ENCODE results near the gene PRB2. TPM values are rescaled to one million over a fixed set of nuclear protein-coding genes. Genes with fewer than 3 reads are reported as not detected.
"Not testable (repeated sequence)": the region's sequence is repeated elsewhere in the genome, so short reads cannot be mapped to it uniquely, and the experiment has no call there.

PRB2 gene
- total RNA-seq, result not detected
- under 1 TPM in 1 of 2 donors, not detected in 1; 0.17 TPM for polyA plus RNA-seq

DNA sequence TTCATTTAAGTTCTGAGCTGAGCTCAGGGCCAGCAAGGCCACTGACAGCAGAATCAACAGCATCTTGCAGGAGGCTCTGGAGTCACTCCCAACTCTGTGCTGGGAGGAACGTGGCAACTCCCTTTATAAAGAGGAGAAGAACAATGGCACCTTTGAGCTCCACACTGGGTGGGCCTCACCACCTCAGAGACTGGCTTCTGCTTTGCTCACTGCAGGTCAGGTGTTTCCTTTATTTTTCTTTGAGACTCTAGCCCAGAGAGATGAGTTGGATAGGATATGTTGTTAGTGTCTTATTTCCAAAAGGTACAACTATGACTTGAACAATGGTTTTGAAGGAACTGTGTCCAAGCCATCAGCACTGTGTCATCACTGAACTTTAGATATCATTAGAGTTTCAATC, at the start of gene PRB2:
TSS of gene PRB2 (minus strand) at position 101 of the 400 bp plus-strand sequence. CDS start at position 63, 38 bp downstream.
- H3K9me3 Mint-ChIP-seq; H3K27me3 ChIP-seq (ENCODE audit: insufficient read depth, low read length); H3K36me3 Mint-ChIP-seq; H3K4me1 ChIP-seq (ENCODE audit: insufficient read depth, low read length); CTCF ChIA-PET (ENCODE audit: partially characterized antibody); H3K4me3 Mint-ChIP-seq; H3K27ac Mint-ChIP-seq; H3K27ac ChIP-seq (ENCODE audit: low read depth, low read length); DNase-seq; H3K4me3 ChIP-seq (ENCODE audit: low read length in 2 of 2); POLR2A ChIA-PET (ENCODE audit: partially characterized antibody); intact Hi-C loops (cut with micrococcal nuclease); H3K4me1 Mint-ChIP-seq; H3K27me3 Mint-ChIP-seq; H3K9me3 ChIP-seq (ENCODE audit: control insufficient read depth in 1 of 2, low read length in 2 of 2); H3K36me3 ChIP-seq (ENCODE audit: insufficient read depth, low read length): not testable (repeated sequence)

DNA sequence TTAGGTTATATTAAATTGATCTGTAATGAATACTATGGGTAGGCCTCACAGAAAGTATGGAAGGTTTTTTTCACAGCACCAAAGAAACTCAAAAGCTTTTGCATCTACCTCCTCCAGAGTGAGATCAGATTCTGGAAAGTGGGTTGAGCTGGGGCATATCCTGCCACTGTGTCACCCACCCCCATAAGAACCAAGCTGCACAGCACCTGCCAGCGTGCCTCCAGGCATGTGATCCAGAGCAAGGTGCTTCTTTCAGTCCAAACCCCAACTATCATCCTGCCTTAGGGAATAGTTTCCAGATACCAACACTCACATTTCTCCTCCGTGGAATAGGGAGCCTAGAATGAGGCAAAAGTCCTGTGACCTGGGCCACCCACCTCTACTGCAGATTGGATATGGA, 42.6 kb upstream of the PRB2 start:
- POLR2A ChIA-PET (ENCODE audit: partially characterized antibody), result no interaction called here
- Mint-ChIP-seq H3K36me3 (no peaks in the 10 kb centered on the region), H3K27ac (no peak overlapping the region), H3K27me3 (peaks cover 2 to 7% of the 10 kb centered on the region in 2 donors), H3K4me1 (no peaks in the 10 kb centered on the region), H3K9me3 (peaks cover 0 to 4% (median under 1%) of the 10 kb centered on the region in 8 donors), H3K4me3 (no peak overlapping the region)
- Histone ChIP-seq H3K27ac (ENCODE audit: low read depth, low read length) (no peak overlapping the region), H3K27me3 (ENCODE audit: insufficient read depth, low read length) (no peaks in the 10 kb centered on the region), H3K4me3 (ENCODE audit: low read length in 2 of 2) (no peak overlapping the region), H3K36me3 (ENCODE audit: insufficient read depth, low read length) (no peaks in the 10 kb centered on the region), H3K4me1 (ENCODE audit: insufficient read depth, low read length) (no peaks in the 10 kb centered on the region), H3K9me3 (ENCODE audit: control insufficient read depth in 1 of 2, low read length in 2 of 2) (no peaks in the 10 kb centered on the region)
- intact Hi-C loops (cut with micrococcal nuclease), result no loop called here
- no peak for DNase-seq
- CTCF ChIA-PET (ENCODE audit: partially characterized antibody), result interaction anchor here (1.3 kb wide), 1 partner anchor 48 kb away, joined by 5 read pairs; no protein-coding TSS in a partner anchor

DNA sequence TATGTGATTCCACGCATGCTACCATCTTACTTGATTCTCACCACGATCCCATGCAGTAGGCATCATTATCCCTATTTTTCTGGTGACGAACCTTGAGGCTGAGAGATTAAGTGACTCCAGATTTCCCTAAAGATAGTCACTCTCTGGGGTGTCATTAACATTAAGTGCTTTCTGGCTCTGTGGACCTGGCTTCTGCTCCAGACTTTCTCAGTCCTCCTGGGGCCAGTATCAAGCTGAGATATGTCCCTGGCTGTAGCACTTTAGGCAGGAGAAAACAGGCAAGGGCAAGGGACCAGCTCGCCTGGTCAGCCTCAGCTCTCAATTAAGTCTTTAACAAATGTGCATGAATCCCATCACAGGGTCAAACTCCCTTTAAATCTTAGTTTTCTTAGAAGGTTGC, 38.3 kb upstream of the PRB2 start:
- intact Hi-C loops (cut with micrococcal nuclease), result no loop called here
- Histone ChIP-seq H3K27me3 (ENCODE audit: insufficient read depth, low read length) (no peaks in the 10 kb centered on the region), H3K36me3 (ENCODE audit: insufficient read depth, low read length) (no peaks in the 10 kb centered on the region), H3K9me3 (ENCODE audit: control insufficient read depth in 1 of 2, low read length in 2 of 2) (no peaks in the 10 kb centered on the region), H3K4me1 (ENCODE audit: insufficient read depth, low read length) (no peaks in the 10 kb centered on the region), H3K4me3 (ENCODE audit: low read length in 2 of 2) (no peak overlapping the region), H3K27ac (ENCODE audit: low read depth, low read length) (no peak overlapping the region)
- Mint-ChIP-seq H3K9me3 (peaks cover 0 to 4% (median 0%) of the 10 kb centered on the region in 8 donors), H3K27me3 (peaks cover 4 to 15% of the 10 kb centered on the region in 2 donors), H3K27ac (no peak overlapping the region), H3K4me3 (no peak overlapping the region), H3K4me1 (no peaks in the 10 kb centered on the region), H3K36me3 (no peaks in the 10 kb centered on the region)
- no peak for DNase-seq
- ChIA-PET CTCF (ENCODE audit: partially characterized antibody) (interaction anchor here (0.6 kb wide), 1 partner anchor 1206 kb away, joined by 3 read pairs; no protein-coding TSS in a partner anchor), POLR2A (ENCODE audit: partially characterized antibody) (no interaction called here)

DNA sequence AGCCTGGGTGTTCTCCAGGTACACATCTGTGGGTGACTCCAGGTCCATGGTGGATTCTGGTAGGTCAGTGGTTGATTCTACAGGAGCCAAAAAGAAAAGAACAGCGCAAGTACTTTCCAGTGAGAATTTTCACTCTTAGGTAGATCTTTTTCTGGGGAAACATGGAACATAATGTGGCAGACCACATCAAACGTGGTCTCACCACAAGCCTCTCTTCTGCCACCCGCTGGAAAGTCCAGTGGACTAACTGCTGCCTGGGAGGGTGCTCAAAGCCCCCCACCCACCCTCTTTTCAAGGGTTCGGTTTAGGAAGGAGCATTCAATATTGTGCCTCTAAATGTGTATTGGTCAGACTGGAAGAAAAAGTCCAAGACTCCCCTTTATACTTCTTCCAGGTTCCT, 36.1 kb upstream of the PRB2 start:
- no peak overlapping the region for H3K27ac Mint-ChIP-seq
- ChIA-PET CTCF (ENCODE audit: partially characterized antibody) (no interaction called here), POLR2A (ENCODE audit: partially characterized antibody) (no interaction called here)
- H3K4me1 ChIP-seq (ENCODE audit: insufficient read depth, low read length), result no peaks in the 10 kb centered on the region
- H3K36me3 Mint-ChIP-seq, result peaks cover 0 to 2% of the 10 kb centered on the region in 2 donors
- no peak for DNase-seq
- H3K9me3 ChIP-seq (ENCODE audit: control insufficient read depth in 1 of 2, low read length in 2 of 2), result no peaks in the 10 kb centered on the region
- H3K4me3 ChIP-seq (ENCODE audit: low read length in 2 of 2), result no peak overlapping the region
- H3K36me3 ChIP-seq (ENCODE audit: insufficient read depth, low read length), result no peaks in the 10 kb centered on the region
- intact Hi-C loops (cut with micrococcal nuclease), result no loop called here
- H3K9me3 Mint-ChIP-seq, result peaks cover 0 to 2% (median 0%) of the 10 kb centered on the region in 8 donors
- peaks cover 2 to 17% of the 10 kb centered on the region in 2 donors for H3K27me3 Mint-ChIP-seq
- H3K4me3 Mint-ChIP-seq, result no peak overlapping the region
- H3K27me3 ChIP-seq (ENCODE audit: insufficient read depth, low read length), result no peaks in the 10 kb centered on the region
- no peaks in the 10 kb centered on the region for H3K4me1 Mint-ChIP-seq
- no peak overlapping the region for H3K27ac ChIP-seq (ENCODE audit: low read depth, low read length)

DNA sequence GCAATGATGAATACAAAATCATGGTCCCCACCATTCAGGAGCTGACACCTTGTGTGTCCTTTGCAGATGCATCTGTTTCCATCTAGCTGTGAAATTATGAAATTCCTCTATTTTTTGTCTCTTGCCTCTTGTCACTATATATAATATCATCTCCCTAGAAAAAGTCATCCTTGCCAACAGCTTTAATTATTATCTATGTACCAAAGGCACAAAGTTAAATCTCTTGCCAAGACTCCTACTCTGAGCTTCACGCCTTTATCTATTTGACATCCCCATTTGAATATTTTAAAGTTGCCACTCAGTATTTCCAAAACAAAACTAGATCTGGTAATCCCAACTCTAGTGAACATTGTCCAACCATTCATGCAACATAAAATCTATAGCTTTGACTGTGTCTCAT, 32.0 kb upstream of the PRB2 start:
- Mint-ChIP-seq H3K27me3 (peaks cover 2 to 8% of the 10 kb centered on the region in 2 donors), H3K4me1 (no peaks in the 10 kb centered on the region), H3K36me3 (peaks cover 0 to 3% of the 10 kb centered on the region in 2 donors), H3K9me3 (peaks cover 0 to 7% (median 4%) of the 10 kb centered on the region in 8 donors), H3K27ac (no peak overlapping the region), H3K4me3 (no peak overlapping the region)
- ChIA-PET POLR2A (ENCODE audit: partially characterized antibody) (no interaction called here), CTCF (ENCODE audit: partially characterized antibody) (no interaction called here)
- H3K9me3 ChIP-seq (ENCODE audit: control insufficient read depth in 1 of 2, low read length in 2 of 2), result no peaks in the 10 kb centered on the region
- H3K27ac ChIP-seq (ENCODE audit: low read depth, low read length), result no peak overlapping the region
- no peaks in the 10 kb centered on the region for H3K4me1 ChIP-seq (ENCODE audit: insufficient read depth, low read length)
- intact Hi-C loops (cut with micrococcal nuclease), result no loop called here
- H3K36me3 ChIP-seq (ENCODE audit: insufficient read depth, low read length), result no peaks in the 10 kb centered on the region
- H3K27me3 ChIP-seq (ENCODE audit: insufficient read depth, low read length), result no peaks in the 10 kb centered on the region
- H3K4me3 ChIP-seq (ENCODE audit: low read length in 2 of 2), result no peak overlapping the region
- no peak for DNase-seq

DNA sequence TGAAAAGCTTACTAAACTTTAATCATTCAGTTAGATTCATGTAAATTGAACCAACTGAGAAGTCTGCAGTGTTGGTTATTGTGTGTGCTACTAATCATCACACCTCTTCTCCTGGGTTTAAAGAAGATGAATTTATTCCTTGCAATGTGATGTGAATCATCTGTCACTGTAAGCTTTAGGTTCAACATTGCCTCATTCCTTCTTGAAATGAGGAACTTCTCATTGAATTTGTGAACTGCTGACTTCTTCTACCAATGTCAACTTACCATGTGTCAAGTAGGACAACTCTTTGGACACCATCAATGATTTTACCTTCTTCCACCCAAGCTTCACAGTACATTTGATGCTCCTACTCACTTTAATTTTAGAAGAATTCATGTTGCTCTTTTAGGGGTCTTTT, 17.4 kb upstream of the PRB2 start:
- Mint-ChIP-seq H3K4me3 (no peak overlapping the region), H3K27ac (no peak overlapping the region), H3K9me3 (peaks cover 0 to 33% (median 23%) of the 10 kb centered on the region in 8 donors), H3K4me1 (no peaks in the 10 kb centered on the region), H3K27me3 (peaks cover 2 to 5% of the 10 kb centered on the region in 2 donors), H3K36me3 (peaks cover 3 to 17% of the 10 kb centered on the region in 2 donors)
- no peaks in the 10 kb centered on the region for H3K27me3 ChIP-seq (ENCODE audit: insufficient read depth, low read length)
- no peak for DNase-seq
- H3K4me3 ChIP-seq (ENCODE audit: low read length in 2 of 2), result no peak overlapping the region
- intact Hi-C loops (cut with micrococcal nuclease), result no loop called here
- H3K27ac ChIP-seq (ENCODE audit: low read depth, low read length), result no peak overlapping the region
- ChIA-PET POLR2A (ENCODE audit: partially characterized antibody) (no interaction called here), CTCF (ENCODE audit: partially characterized antibody) (no interaction called here)
- no peaks in the 10 kb centered on the region for H3K9me3 ChIP-seq (ENCODE audit: control insufficient read depth in 1 of 2, low read length in 2 of 2)
- H3K36me3 ChIP-seq (ENCODE audit: insufficient read depth, low read length), result no peaks in the 10 kb centered on the region
- no peaks in the 10 kb centered on the region for H3K4me1 ChIP-seq (ENCODE audit: insufficient read depth, low read length)

DNA sequence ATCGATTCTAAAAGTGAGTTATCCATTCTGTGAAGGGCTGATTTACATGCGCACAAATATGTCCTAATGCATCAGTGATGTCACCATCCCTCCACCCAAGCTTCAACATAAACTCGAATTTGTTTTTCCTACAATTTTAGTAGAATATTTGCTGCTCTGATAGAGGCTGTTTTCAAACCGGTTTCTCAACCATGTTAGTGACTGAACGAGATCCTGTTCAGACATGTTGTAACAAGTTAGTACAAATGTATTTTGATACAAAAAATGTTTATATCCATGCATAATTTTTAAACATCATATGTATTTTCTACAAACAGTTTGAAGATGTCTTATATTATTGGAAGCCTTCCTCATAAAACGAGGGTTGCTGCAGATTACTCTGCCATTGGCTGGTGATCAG, 12.7 kb upstream of the PRB2 start:
- no peaks in the 10 kb centered on the region for H3K4me1 ChIP-seq (ENCODE audit: insufficient read depth, low read length)
- Mint-ChIP-seq H3K9me3 (peaks cover 0 to 22% (median 13%) of the 10 kb centered on the region in 8 donors), H3K4me3 (no peak overlapping the region), H3K27me3 (peaks cover 2% of the 10 kb centered on the region in 2 donors), H3K4me1 (no peaks in the 10 kb centered on the region), H3K27ac (no peak overlapping the region), H3K36me3 (peaks cover 3 to 13% of the 10 kb centered on the region in 2 donors)
- no peaks in the 10 kb centered on the region for H3K27me3 ChIP-seq (ENCODE audit: insufficient read depth, low read length)
- no peaks in the 10 kb centered on the region for H3K9me3 ChIP-seq (ENCODE audit: control insufficient read depth in 1 of 2, low read length in 2 of 2)
- DNase-seq, result no peak
- ChIA-PET POLR2A (ENCODE audit: partially characterized antibody) (no interaction called here), CTCF (ENCODE audit: partially characterized antibody) (no interaction called here)
- H3K27ac ChIP-seq (ENCODE audit: low read depth, low read length), result no peak overlapping the region
- no peak overlapping the region for H3K4me3 ChIP-seq (ENCODE audit: low read length in 2 of 2)
- no peaks in the 10 kb centered on the region for H3K36me3 ChIP-seq (ENCODE audit: insufficient read depth, low read length)
- intact Hi-C loops (cut with micrococcal nuclease), result no loop called here

DNA sequence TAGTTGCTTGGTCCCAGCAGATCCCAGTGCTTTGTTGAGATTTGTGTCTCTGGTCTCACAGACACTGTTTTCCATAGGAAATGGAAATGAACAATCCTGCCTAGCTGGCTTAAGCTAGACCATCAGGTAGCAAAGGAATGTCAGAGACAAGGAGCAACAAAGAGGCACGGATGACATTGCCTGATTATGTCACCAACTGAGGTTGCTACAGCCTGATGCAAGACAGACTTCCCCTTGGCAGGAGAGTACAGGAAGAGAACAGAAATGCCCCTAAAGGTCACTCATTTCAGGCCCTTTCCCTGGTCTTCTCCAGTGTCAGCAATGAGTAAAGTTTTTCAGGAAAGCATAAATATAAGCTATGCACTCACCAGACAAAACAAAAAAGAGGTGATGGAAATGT, 2.0 kb upstream of the PRB2 start:
- Histone ChIP-seq H3K4me1 (ENCODE audit: insufficient read depth, low read length) (no peaks in the 10 kb centered on the region), H3K27ac (ENCODE audit: low read depth, low read length) (no peak overlapping the region), H3K36me3 (ENCODE audit: insufficient read depth, low read length) (no peaks in the 10 kb centered on the region), H3K27me3 (ENCODE audit: insufficient read depth, low read length) (no peaks in the 10 kb centered on the region), H3K4me3 (ENCODE audit: low read length in 2 of 2) (no peak overlapping the region), H3K9me3 (ENCODE audit: control insufficient read depth in 1 of 2, low read length in 2 of 2) (no peaks in the 10 kb centered on the region)
- CTCF ChIA-PET (ENCODE audit: partially characterized antibody), result no interaction called here
- H3K27ac Mint-ChIP-seq, result no peak overlapping the region
- POLR2A ChIA-PET (ENCODE audit: partially characterized antibody), result no interaction called here
- DNase-seq, result no peak
- no peaks in the 10 kb centered on the region for H3K4me1 Mint-ChIP-seq
- H3K4me3 Mint-ChIP-seq, result no peak overlapping the region
- peaks cover 0 to 4% of the 10 kb centered on the region in 2 donors for H3K27me3 Mint-ChIP-seq
- intact Hi-C loops (cut with micrococcal nuclease), result no loop called here
- peaks cover 0 to 7% (median 0%) of the 10 kb centered on the region in 8 donors for H3K9me3 Mint-ChIP-seq
- no peaks in the 10 kb centered on the region for H3K36me3 Mint-ChIP-seq

All from CD4-positive, alpha-beta memory T cell (primary cell).